NCI-H748 (cell line): ENCODE measurements around the gene PPIP5K2.
A peak's percentile ranks its signal among the peaks of the same experiment; 100 is the strongest.
"Not testable (repeated sequence)": the region's sequence is repeated elsewhere in the genome, so short reads cannot be mapped to it uniquely, and the experiment has no call there.

Source experiments
- DNase-seq: peaks from one replicate; lab custom pipeline; 2025; ENCODE audit not compliant: unreplicated experiment; lab: John Stamatoyannopoulos, UW

Gene PPIP5K2

GRCh38 chr5:103205991-103206700 lies 86.0 kb downstream of the PPIP5K2 start:
- no peak for DNase-seq

- DNase-seq, result no peak
Measured at GRCh38 chr5:103207011-103207410, 86.9 kb downstream of the PPIP5K2 start.

GRCh38 chr5:103207653-103208052 lies 87.6 kb downstream of the PPIP5K2 start:
- no peak for DNase-seq

- no peak for DNase-seq
Measured at GRCh38 chr5:103208460-103208859, 88.4 kb downstream of the PPIP5K2 start.

- DNase-seq, result no peak
Measured at GRCh38 chr5:103209065-103209464, 89.0 kb downstream of the PPIP5K2 start.

- no peak for DNase-seq
Measured at GRCh38 chr5:103210952-103211351, 90.9 kb downstream of the PPIP5K2 start.

GRCh38 chr5:103211576-103212561 lies 91.8 kb downstream of the PPIP5K2 start:
- no peak for DNase-seq

- no peak for DNase-seq
Measured at GRCh38 chr5:103216137-103216536, 96.0 kb downstream of the PPIP5K2 start.

GRCh38 chr5:103216697-103217096 lies 96.6 kb downstream of the PPIP5K2 start:
- no peak for DNase-seq

GRCh38 chr5:103217101-103217500 lies 97.0 kb downstream of the PPIP5K2 start:
- no peak for DNase-seq

- no peak for DNase-seq
Measured at GRCh38 chr5:103218164-103218563, 98.1 kb downstream of the PPIP5K2 start.

- not testable (repeated sequence) for DNase-seq
Measured at GRCh38 chr5:103219074-103219473, 99.0 kb downstream of the PPIP5K2 start.

- no peak for DNase-seq
Measured at GRCh38 chr5:103223031-103223955, 103.2 kb downstream of the PPIP5K2 start.

- DNase-seq, result peak; percentile 81
Measured at GRCh38 chr5:103224118-103224893, 104.2 kb downstream of the PPIP5K2 start.

- DNase-seq, result peak; percentile 46
Measured at GRCh38 chr5:103224894-103225246, 104.8 kb downstream of the PPIP5K2 start.

GRCh38 chr5:103228061-103228460 lies 108.0 kb downstream of the PPIP5K2 start:
- no peak for DNase-seq

- no peak for DNase-seq
Measured at GRCh38 chr5:103228588-103228987, 108.5 kb downstream of the PPIP5K2 start.

- DNase-seq, result peak; percentile 52
Measured at GRCh38 chr5:103232393-103232999, 112.4 kb downstream of the PPIP5K2 start.

GRCh38 chr5:103234239-103234975 lies 114.3 kb downstream of the PPIP5K2 start:
- DNase-seq, result no peak
